Measurements from ENCODE around the gene DNAH8.

DNA sequence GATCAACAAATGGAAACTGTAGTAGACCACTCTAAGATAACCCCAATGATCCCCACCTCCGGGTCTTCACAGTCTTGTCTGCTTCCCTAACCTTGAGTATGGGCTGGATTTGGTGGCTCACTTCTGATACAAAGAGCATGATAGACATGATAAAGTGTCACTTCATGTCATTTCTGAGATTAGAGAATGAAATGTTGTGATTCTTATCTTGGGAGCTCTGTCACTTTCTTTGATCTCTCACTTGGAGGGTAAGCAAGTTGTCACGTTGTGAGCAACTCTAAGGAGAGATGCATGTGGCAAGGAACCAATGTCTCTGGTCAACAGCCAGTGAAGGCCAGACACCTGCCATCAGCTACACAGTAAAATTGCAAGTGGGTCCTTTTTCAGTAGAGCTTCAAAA is 9.2 kb upstream of the DNAH8 start:
- no peak for TF ChIP-seq ZNF274 (IDR thresholded peaks at IDR 0.05; ENCODE audit: low read depth, low read length)
- no peak for TF ChIP-seq SRF (IDR thresholded peaks at IDR 0.05; ENCODE audit: low read depth)
- TF ChIP-seq, protein P1, sequence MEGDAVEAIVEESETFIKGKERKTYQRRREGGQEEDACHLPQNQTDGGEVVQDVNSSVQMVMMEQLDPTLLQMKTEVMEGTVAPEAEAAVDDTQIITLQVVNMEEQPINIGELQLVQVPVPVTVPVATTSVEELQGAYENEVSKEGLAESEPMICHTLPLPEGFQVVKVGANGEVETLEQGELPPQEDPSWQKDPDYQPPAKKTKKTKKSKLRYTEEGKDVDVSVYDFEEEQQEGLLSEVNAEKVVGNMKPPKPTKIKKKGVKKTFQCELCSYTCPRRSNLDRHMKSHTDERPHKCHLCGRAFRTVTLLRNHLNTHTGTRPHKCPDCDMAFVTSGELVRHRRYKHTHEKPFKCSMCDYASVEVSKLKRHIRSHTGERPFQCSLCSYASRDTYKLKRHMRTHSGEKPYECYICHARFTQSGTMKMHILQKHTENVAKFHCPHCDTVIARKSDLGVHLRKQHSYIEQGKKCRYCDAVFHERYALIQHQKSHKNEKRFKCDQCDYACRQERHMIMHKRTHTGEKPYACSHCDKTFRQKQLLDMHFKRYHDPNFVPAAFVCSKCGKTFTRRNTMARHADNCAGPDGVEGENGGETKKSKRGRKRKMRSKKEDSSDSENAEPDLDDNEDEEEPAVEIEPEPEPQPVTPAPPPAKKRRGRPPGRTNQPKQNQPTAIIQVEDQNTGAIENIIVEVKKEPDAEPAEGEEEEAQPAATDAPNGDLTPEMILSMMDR (IDR thresholded peaks at IDR 0.05 in 2 of 3, conservative IDR thresholded peaks at IDR 0.05 in 1 of 3; ENCODE audit: borderline replicate concordance in 1 of 3, insufficient read depth in 1 of 3, low read depth in 2 of 3, low read length in 2 of 3): no peak
- no peak for TF ChIP-seq CEBPB (IDR thresholded peaks at IDR 0.05; ENCODE audit: low read depth)
- TF ChIP-seq ELF1 (IDR thresholded peaks at IDR 0.05; ENCODE audit: borderline replicate concordance, low read depth): no peak
- no peak for TF ChIP-seq SP1 (IDR thresholded peaks at IDR 0.05; ENCODE audit: low read depth)
- no peak for TF ChIP-seq POLR2A (IDR thresholded peaks at IDR 0.05; ENCODE audit: borderline replicate concordance, extremely low read depth, insufficient read depth, insufficient read length)
- TF ChIP-seq EZH2phosphoT487 (IDR thresholded peaks at IDR 0.05; ENCODE audit: borderline replicate concordance): no peak
